ENCODE measurements around the gene SLC2A5. TPM values are rescaled to one million over a fixed set of nuclear protein-coding genes. Genes with fewer than 3 reads are reported as not detected.
A peak's percentile ranks its signal among the peaks of the same experiment; 100 is the strongest.
"Not testable (repeated sequence)": the region's sequence is repeated elsewhere in the genome, so short reads cannot be mapped to it uniquely, and the experiment has no call there.

SLC2A5 gene
- total RNA-seq, 2 experiments from 2014 or later, result not detected

DNA sequence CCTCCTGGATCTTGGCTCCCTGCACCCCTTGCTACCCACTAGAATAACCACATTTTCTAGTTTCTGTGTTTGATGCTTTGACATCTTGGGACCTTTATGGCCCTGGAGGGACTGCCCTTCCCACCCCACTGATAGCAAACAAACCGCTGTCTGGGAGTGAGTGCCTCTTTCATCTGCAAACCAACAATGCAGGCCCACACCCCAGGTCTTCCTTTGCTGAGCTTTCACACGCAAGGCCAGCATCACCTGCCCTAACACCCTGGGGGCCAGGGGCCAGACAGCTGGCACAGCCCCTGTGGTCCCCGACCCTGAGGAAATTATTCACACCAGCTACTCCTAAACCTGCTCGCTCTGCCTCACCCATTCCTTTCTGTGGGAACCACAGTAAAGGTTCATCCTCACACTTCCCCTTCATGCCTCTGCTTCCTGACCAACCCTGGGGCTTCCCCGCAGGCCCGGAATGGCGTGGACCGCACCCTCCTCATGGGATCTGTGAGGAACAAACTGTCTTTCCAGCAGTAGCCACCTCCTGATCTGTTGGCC, 58.6 kb downstream of the SLC2A5 start:
- intact Hi-C loops (cut with DNase I, micrococcal nuclease), result loop anchor here in 1 of 2 experiments (2.0 kb wide), 1 partner anchor 90 kb away; no protein-coding TSS in a partner anchor
- ChIA-PET POLR2A (no interaction called here), CTCF (interaction anchor here (0.5 kb wide), 1 partner anchor 127 kb away, joined by 3 read pairs; no protein-coding TSS in a partner anchor)
- ATAC-seq (no peak), DNase-seq (no peak)
- no peak overlapping the region for H3K27ac Mint-ChIP-seq
- H3K4me1 Mint-ChIP-seq, result no peaks in the 10 kb centered on the region
- H3K27me3 Mint-ChIP-seq, result no peaks in the 10 kb centered on the region
- H3K4me3 Mint-ChIP-seq, result no peak overlapping the region
- H3K9me3 Mint-ChIP-seq (ENCODE audit: low read depth), result no peaks in the 10 kb centered on the region
- no peaks in the 10 kb centered on the region for H3K36me3 Mint-ChIP-seq (ENCODE audit: low read depth)

DNA sequence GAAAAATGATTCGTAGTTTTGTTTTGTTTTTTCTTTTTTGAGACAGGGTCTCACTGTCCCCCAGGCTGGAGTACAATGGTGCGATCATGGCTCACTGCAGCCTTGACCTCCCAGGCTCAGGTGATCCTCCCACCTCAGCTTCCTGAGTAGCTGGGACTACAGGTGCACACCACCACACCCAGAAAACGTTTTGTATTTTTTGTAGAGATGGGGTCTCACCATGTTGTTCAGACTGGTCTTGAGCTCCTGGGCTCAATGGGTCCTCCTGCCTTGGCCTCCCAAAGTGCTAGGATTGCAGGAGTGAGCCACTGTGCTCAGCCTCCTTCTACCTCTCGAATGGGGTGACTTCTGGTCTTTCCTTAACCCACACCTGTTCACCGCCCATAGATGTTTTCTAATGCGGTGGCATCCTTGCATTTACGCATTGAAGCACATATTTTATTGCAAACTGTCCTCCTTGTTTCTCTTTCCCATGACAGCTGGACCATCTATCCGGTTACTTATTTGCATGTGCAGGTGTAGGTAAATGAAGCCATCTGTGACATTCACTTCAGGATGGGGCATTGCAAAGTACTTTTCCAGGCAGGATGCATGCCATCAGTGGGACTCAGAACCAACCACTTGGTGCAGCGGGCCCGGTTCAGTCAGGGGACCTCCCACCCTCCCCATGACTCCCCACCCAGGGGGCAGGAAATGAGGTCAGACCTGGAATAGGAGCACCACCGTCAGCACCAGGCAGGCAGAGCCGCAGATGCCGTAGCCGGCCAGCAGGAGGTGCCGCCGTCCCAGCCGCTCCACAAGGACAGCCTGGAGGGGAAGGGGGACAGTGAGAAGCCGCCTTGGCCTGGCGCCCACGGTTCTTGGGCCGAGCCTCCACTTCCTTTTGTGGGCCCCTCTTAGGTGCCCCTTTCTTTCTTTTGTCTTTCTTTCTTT, 59.7 kb downstream of the SLC2A5 start:
- ATAC-seq, result peak; percentile 77
- H3K27ac Mint-ChIP-seq, result no peak overlapping the region
- intact Hi-C loops (cut with DNase I, micrococcal nuclease), result loop anchor here in 1 of 2 experiments (2.0 kb wide), 1 partner anchor 91 kb away; no protein-coding TSS in a partner anchor
- no peaks in the 10 kb centered on the region for H3K27me3 Mint-ChIP-seq
- no peaks in the 10 kb centered on the region for H3K36me3 Mint-ChIP-seq (ENCODE audit: low read depth)
- H3K4me3 Mint-ChIP-seq, result no peak overlapping the region
- ChIA-PET POLR2A (no interaction called here), CTCF (interaction anchor here (0.6 to 1.0 kb wide), 4 partner anchors 10 to 359 kb away, joined by 3 to 4 read pairs (median 4); no protein-coding TSS in a partner anchor)
- no peaks in the 10 kb centered on the region for H3K9me3 Mint-ChIP-seq (ENCODE audit: low read depth)
- H3K4me1 Mint-ChIP-seq, result no peaks in the 10 kb centered on the region
- DNase-seq, result peak; percentile 65

- ATAC-seq (no peak), DNase-seq (no peak)
- Mint-ChIP-seq H3K36me3 (ENCODE audit: low read depth) (no peaks in the 10 kb centered on the region), H3K9me3 (ENCODE audit: low read depth) (no peaks in the 10 kb centered on the region), H3K4me1 (no peaks in the 10 kb centered on the region), H3K27me3 (no peaks in the 10 kb centered on the region), H3K27ac (no peak overlapping the region), H3K4me3 (no peak overlapping the region)
- ChIA-PET POLR2A (no interaction called here), CTCF (interaction anchor here (0.6 to 1.5 kb wide), 3 partner anchors 11 to 23 kb away, joined by 3 to 7 read pairs (median 3); no protein-coding TSS in a partner anchor)
- intact Hi-C loops (cut with DNase I, micrococcal nuclease), result no loop called here
Measured at GRCh38 chr1:9008236-9008635, 61.2 kb downstream of the SLC2A5 start.

GRCh38 chr1:9006956-9007615, 62.3 kb downstream of the SLC2A5 start:
- ChIA-PET CTCF (interaction anchor here (0.5 to 1.5 kb wide), 3 partner anchors 22 to 90 kb away, joined by 3 to 7 read pairs (median 3); no protein-coding TSS in a partner anchor), POLR2A (no interaction called here)
- no peak for DNase-seq
- H3K4me1 Mint-ChIP-seq, result no peaks in the 10 kb centered on the region
- intact Hi-C loops (cut with DNase I, micrococcal nuclease), result no loop called here
- H3K9me3 Mint-ChIP-seq (ENCODE audit: low read depth), result no peaks in the 10 kb centered on the region
- no peaks in the 10 kb centered on the region for H3K36me3 Mint-ChIP-seq (ENCODE audit: low read depth)
- no peak overlapping the region for H3K4me3 Mint-ChIP-seq
- no peak for ATAC-seq
- H3K27me3 Mint-ChIP-seq, result no peaks in the 10 kb centered on the region
- no peak overlapping the region for H3K27ac Mint-ChIP-seq

DNA sequence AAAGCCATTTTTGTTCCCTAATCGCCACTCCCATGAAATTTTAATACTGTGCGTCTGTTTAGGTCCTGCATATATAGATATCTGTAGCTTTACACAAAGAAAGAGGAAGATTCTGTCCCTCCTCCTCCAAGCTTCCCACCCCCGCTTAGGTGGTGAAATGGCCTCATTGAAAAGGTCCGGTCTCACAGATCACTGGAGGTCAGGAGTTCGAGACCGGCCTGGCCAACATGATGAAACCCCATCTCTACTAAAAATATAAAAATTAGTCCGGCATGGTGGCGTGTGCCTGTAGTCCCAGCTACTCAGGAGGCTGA, 64.1 kb downstream of the SLC2A5 start:
- ATAC-seq (no peak), DNase-seq (no peak)
- H3K4me3 Mint-ChIP-seq, result no peak overlapping the region
- H3K36me3 Mint-ChIP-seq (ENCODE audit: low read depth), result no peaks in the 10 kb centered on the region
- intact Hi-C loops (cut with DNase I, micrococcal nuclease), result loop anchor here (1.0 kb wide), 2 partner anchors 87 to 146 kb away; no protein-coding TSS in a partner anchor
- no peaks in the 10 kb centered on the region for H3K9me3 Mint-ChIP-seq (ENCODE audit: low read depth)
- CTCF ChIA-PET, result interaction anchor here (0.7 to 3.9 kb wide), 52 partner anchors 10 to 1265 kb away, joined by 3 to 84 read pairs (median 5); partner anchors contain the start of gene GPR157
- no peaks in the 10 kb centered on the region for H3K27me3 Mint-ChIP-seq
- POLR2A ChIA-PET, result interaction anchor here (0.8 to 1.0 kb wide), 2 partner anchors 15 to 146 kb away, joined by 3 to 4 read pairs; no protein-coding TSS in a partner anchor
- H3K4me1 Mint-ChIP-seq, result no peaks in the 10 kb centered on the region
- no peak overlapping the region for H3K27ac Mint-ChIP-seq

GRCh38 chr1:9004700-9005394, 64.6 kb downstream of the SLC2A5 start:
- Mint-ChIP-seq H3K27ac (no peak overlapping the region), H3K9me3 (ENCODE audit: low read depth) (no peaks in the 10 kb centered on the region), H3K36me3 (ENCODE audit: low read depth) (no peaks in the 10 kb centered on the region), H3K4me1 (no peaks in the 10 kb centered on the region), H3K27me3 (no peaks in the 10 kb centered on the region), H3K4me3 (no peak overlapping the region)
- ChIA-PET POLR2A (interaction anchor here (0.8 to 1.0 kb wide), 2 partner anchors 14 to 145 kb away, joined by 3 to 4 read pairs; no protein-coding TSS in a partner anchor), CTCF (interaction anchor here (0.6 to 3.9 kb wide), 60 partner anchors 8 to 1265 kb away, joined by 3 to 84 read pairs (median 5); partner anchors contain the start of genes GPR157 and PIK3CD)
- ATAC-seq, result peak; percentile 95
- intact Hi-C loops (cut with DNase I, micrococcal nuclease), result loop anchor here (1.0 kb wide), 2 partner anchors 87 to 146 kb away; no protein-coding TSS in a partner anchor
- peak; percentile 91 for DNase-seq

- no peaks in the 10 kb centered on the region for H3K36me3 Mint-ChIP-seq (ENCODE audit: low read depth)
- intact Hi-C loops (cut with DNase I, micrococcal nuclease), result no loop called here
- H3K27me3 Mint-ChIP-seq, result no peaks in the 10 kb centered on the region
- H3K9me3 Mint-ChIP-seq (ENCODE audit: low read depth), result no peaks in the 10 kb centered on the region
- H3K27ac Mint-ChIP-seq, result no peak overlapping the region
- no peaks in the 10 kb centered on the region for H3K4me1 Mint-ChIP-seq
- DNase-seq, result no peak
- ChIA-PET CTCF (interaction anchor here (0.6 to 3.9 kb wide), 26 partner anchors 8 to 595 kb away, joined by 3 to 84 read pairs (median 6); no protein-coding TSS in a partner anchor), POLR2A (no interaction called here)
- no peak overlapping the region for H3K4me3 Mint-ChIP-seq
- ATAC-seq, result no peak
Measured at GRCh38 chr1:9004031-9004699, 65.3 kb downstream of the SLC2A5 start.

DNA sequence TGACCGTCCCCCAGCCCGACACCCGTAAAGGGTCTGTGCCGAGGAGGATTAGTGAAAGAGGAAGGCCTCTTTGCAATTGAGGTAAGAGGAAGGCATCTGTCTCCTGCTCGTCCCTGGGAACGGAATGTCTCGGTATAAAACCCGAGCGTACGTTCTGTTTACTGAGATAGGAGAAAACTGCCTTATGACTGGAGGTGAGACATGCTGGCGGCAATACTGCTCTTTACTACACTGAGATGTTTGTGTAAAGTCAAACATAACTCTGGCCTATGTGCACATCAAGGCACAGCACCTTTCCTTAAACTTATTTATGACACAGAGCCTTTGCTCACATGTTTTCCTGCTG, 67.2 kb downstream of the SLC2A5 start:
- H3K4me1 Mint-ChIP-seq; intact Hi-C loops (cut with DNase I, micrococcal nuclease); H3K36me3 Mint-ChIP-seq (ENCODE audit: low read depth); H3K9me3 Mint-ChIP-seq (ENCODE audit: low read depth); H3K27ac Mint-ChIP-seq; POLR2A ChIA-PET; ATAC-seq; DNase-seq; H3K27me3 Mint-ChIP-seq; H3K4me3 Mint-ChIP-seq: not testable (repeated sequence)
- CTCF ChIA-PET, result interaction anchor here (1.0 to 3.9 kb wide), 2 partner anchors 9 to 84 kb away, joined by 4 to 84 read pairs; no protein-coding TSS in a partner anchor

DNA sequence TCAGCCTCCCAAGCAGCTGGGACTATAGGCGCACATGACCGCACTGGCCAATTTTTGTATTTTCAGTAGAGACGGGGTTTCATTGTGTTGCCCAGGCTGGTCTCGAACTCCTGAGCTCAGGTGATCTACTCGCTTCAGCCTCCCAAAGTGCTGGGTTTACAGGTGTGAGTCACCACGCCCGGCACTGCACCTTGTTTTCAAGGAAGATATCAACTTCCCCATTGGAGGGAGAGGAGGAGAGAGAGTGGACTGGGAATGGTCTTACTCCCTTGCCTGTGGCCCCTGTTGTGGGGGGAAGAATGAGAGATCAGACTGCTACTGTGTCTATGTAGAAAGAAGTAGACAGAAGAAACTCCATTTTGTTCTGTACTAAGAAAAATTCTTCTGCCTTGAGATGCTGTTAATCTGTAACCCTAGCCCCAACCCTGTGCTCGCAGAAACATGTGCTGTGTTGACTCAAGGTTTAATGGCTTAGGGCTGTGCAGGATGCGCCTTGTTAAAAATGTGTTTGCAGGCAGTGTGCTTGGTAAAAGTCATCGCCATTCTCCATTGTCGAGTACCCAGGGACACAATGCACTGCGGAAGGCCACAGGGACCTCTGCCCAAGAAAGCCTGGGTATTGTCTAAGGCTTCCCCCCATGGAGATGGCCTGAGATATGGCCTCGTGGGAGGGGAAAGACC, 67.8 kb downstream of the SLC2A5 start:
- DNase-seq, POLR2A ChIA-PET: not testable (repeated sequence)
- CTCF ChIA-PET, result interaction anchor here (1.0 kb wide), 1 partner anchor 13 kb away, joined by 3 read pairs; no protein-coding TSS in a partner anchor

More for the DNA sequence above, 67.8 kb downstream of the SLC2A5 start:
- intact Hi-C loops (cut with DNase I, micrococcal nuclease); H3K27ac Mint-ChIP-seq; H3K36me3 Mint-ChIP-seq (ENCODE audit: low read depth); ATAC-seq; H3K9me3 Mint-ChIP-seq (ENCODE audit: low read depth); H3K4me3 Mint-ChIP-seq; H3K4me1 Mint-ChIP-seq; H3K27me3 Mint-ChIP-seq: not testable (repeated sequence)
